Psoas muscle (tissue), 8 donors: Measurements from ENCODE around the gene METTL27. TPM values are rescaled to one million over a fixed set of nuclear protein-coding genes. Genes with fewer than 3 reads are reported as not detected.

ENCODE experiments used
- ATAC-seq, 4 donors: fragments of 200-7000 bp; cut with Tn5 transposase; one replicate each; pipeline ENCODE4 v1.9.1; 2020; ENCODE audit warnings: moderate library complexity in 3 of 4, mild to moderate bottlenecking in 2 of 4
- DNase-seq, 2 donors: peaks; one replicate each; pipeline ENCODE4 v3.0.0-alpha.2; 2020
- H3K27ac ChIP-seq: fragments of 200-600 bp; one replicate; pipeline ENCODE4 v1.8.0; 2022
- H3K27me3 ChIP-seq, 3 donors: fragments of 200-600 bp in 1 of 3; one replicate each; pipeline versions ENCODE4 v1.6.1 to v1.8.0; 2013 to 2022; ENCODE audit warnings: low read length in 2 of 3, mild to moderate bottlenecking in 2 of 3, moderate library complexity in 1 of 3; ENCODE audit not compliant: insufficient read depth in 3 of 3
- H3K36me3 ChIP-seq, 2 donors: fragments of 200-600 bp in 1 of 2; one replicate each; pipeline versions ENCODE4 v1.6.1 to v1.8.0; 2013 to 2022; ENCODE audit warnings: low read depth in 1 of 2, mild to moderate bottlenecking in 1 of 2, moderate library complexity in 1 of 2; ENCODE audit not compliant: insufficient read depth in 1 of 2
- H3K4me1 ChIP-seq: fragments of 200-600 bp; one replicate; pipeline ENCODE4 v1.8.0; 2022
- H3K4me3 ChIP-seq: fragments of 200-600 bp; one replicate; pipeline ENCODE4 v1.8.0; 2022; ENCODE audit warnings: mild to moderate bottlenecking
- H3K9me3 ChIP-seq: fragments of 200-600 bp; one replicate; pipeline ENCODE4 v1.8.0; 2022
- CTCF ChIP-seq: fragments of 200-600 bp; IDR thresholded peaks from one replicate; pipeline ENCODE4 v1.8.0; 2022; ENCODE audit warnings: antibody characterized with exemption
- WGBS, 3 donors: extraction: QIAGEN DNeasy Blood & Tissue Kit; methylation state at CpG; one replicate each; pipeline versions ENCODE4 v1.1.6 to v1.1.7; 2013; 5-methylcytosine and 5-hydroxymethylcytosine counted together
- intact Hi-C, 2 donors: fragments of 100-400 bp; cut with DNase I; formaldehyde crosslinking; loops; one replicate each; pipeline versions ENCODE4 v1.11.0 to v1.14.2; 2022
- polyA plus RNA-seq, 3 donors: library from polyadenylated mRNA; stranded (reverse); fragments of 200-250 nt; gene quantifications; one replicate each; pipeline ENCODE4 v1.2.3, GENCODE V29; 2013
- total RNA-seq, 4 donors: library from RNA; stranded (reverse); fragmentation: NEBNext Ultra II Directional in 2 of 4; extraction: Animal tissue kit (Norgen Biotek cat#: 25700) in 2 of 4; gene quantifications; one replicate each; pipeline versions ENCODE4 v1.2.1 to v1.2.4, GENCODE V29; 2021 to 2023
- donor health status: healthy with polysubstance abuse.
- donor health status: DM: no; HTN: no; CAD: no; lungs with moderate emphysema.
- donor health status: Bipolar disorder and iron deficiency.
- donor health status: healthy.
- donor health status: DM: yes; HTN: yes; CAD: no.
- donor health status: DM: no; HTN: no; CAD: no.
- donor health status: DM: no; HTN: no; CAD: no.
- donor health status: DM: yes; HTN: yes; CAD: no.

The METTL27 gene
- total and polyA plus RNA-seq, 7 donors = 0.09 to 0.84 (median 0.22) TPM; not detected in 1

GRCh38 chr7:73815436-73815835 lies 26.9 kb downstream of the METTL27 start:
- 72 to 76% (median 73%) methylated on average over 8 of the region's 8 CpGs for WGBS, 3 donors
- ATAC-seq = no peak
- Histone ChIP-seq H3K27ac (no peak overlapping the region), H3K9me3 (no peaks in the 10 kb centered on the region), H3K4me1 (no peaks in the 10 kb centered on the region), H3K36me3 (no peaks in the 10 kb centered on the region), H3K4me3 (no peak overlapping the region), H3K27me3 (peaks cover 0 to 4% (median 0%) of the 10 kb centered on the region in 3 donors)
- DNase-seq = no peak
- intact Hi-C loops = no loop called here
- TF ChIP-seq CTCF = no peak

DNA sequence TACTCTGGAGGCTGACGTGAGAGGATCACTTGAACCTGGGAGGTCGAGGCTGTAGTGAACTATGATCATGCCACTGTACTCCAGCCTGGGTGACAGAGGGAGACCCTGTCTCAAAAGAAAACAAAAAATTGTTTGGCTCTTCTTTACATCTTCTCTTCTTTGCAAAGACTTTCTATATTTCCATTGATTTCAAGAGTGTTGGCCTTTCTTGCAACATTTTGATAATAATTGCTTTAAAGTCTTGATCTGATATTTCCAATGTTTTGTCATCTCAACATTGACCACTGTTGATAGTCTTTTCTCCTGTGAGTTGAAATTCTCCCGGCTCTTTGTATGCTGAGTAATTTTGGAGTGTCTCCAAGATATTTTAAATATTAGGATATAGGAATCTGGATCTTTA lies 29.3 kb downstream of the METTL27 start:
- Histone ChIP-seq H3K27me3 (peaks cover 0 to 4% (median 0%) of the 10 kb centered on the region in 3 donors), H3K9me3 (no peaks in the 10 kb centered on the region), H3K4me1 (no peaks in the 10 kb centered on the region), H3K4me3 (no peak overlapping the region), H3K36me3 (no peaks in the 10 kb centered on the region), H3K27ac (no peak overlapping the region)
- ATAC-seq = no peak
- WGBS, 3 donors = 77 to 85% (median 80%) methylated on average over 3 of the region's 3 CpGs
- TF ChIP-seq CTCF = no peak
- DNase-seq = no peak
- intact Hi-C loops = no loop called here

- TF ChIP-seq CTCF = peak; percentile 75
- Histone ChIP-seq H3K27me3 (peaks cover 0 to 4% (median 0%) of the 10 kb centered on the region in 3 donors), H3K9me3 (no peaks in the 10 kb centered on the region), H3K4me3 (no peak overlapping the region), H3K27ac (no peak overlapping the region), H3K36me3 (no peaks in the 10 kb centered on the region), H3K4me1 (no peaks in the 10 kb centered on the region)
- intact Hi-C loops = loop anchor here (1.0 to 2.0 kb wide), 2 partner anchors 43 to 44 kb away; no protein-coding TSS in a partner anchor
- WGBS, 3 donors = 10% methylated on average over 11 of the region's 11 CpGs
- ATAC-seq = peak; percentile 78 to 89 (median 85)
- DNase-seq = peak; percentile 61 to 78
Observed at GRCh38 chr7:73811760-73812168, 30.6 kb downstream of the METTL27 start.

DNA sequence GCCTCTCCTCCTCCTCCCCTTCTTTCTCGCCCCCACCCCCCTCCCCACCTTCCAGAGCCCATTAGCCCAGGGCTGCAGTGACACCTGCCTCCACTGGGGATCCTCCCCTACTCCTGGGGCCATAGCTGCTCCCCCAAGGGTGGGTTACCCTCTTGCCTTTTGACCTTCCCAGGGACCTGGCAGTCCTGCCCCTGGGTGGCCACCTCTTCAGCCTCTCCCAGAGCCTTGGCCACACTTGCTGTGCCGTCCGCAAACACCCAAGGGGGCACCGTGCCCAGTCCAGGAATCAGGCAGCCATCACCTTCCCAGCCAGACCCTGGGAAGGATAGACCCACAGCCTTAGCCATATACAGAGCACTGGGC lies 31.3 kb downstream of the METTL27 start:
- H3K4me1 ChIP-seq = no peaks in the 10 kb centered on the region
- H3K36me3 ChIP-seq = no peaks in the 10 kb centered on the region
- peaks cover 0 to 4% (median 0%) of the 10 kb centered on the region in 3 donors for H3K27me3 ChIP-seq
- H3K4me3 ChIP-seq = no peak overlapping the region
- no peak for ATAC-seq
- 38 to 51% (median 41%) methylated on average over 3 to 4 of the region's 4 CpGs for WGBS, 3 donors
- intact Hi-C loops = loop anchor here (1.0 to 2.0 kb wide), 2 partner anchors 44 kb away; no protein-coding TSS in a partner anchor
- no peak for TF ChIP-seq CTCF
- H3K9me3 ChIP-seq = no peaks in the 10 kb centered on the region
- no peak for DNase-seq
- H3K27ac ChIP-seq = no peak overlapping the region

GRCh38 chr7:73809467-73809951 lies 32.8 kb downstream of the METTL27 start:
- 71 to 74% (median 73%) methylated on average over 21 of the region's 21 CpGs for WGBS, 3 donors
- Histone ChIP-seq H3K4me3 (no peak overlapping the region), H3K4me1 (no peaks in the 10 kb centered on the region), H3K9me3 (no peaks in the 10 kb centered on the region), H3K27me3 (peaks cover 0 to 4% (median 0%) of the 10 kb centered on the region in 3 donors), H3K27ac (no peak overlapping the region), H3K36me3 (no peaks in the 10 kb centered on the region)
- DNase-seq (peak in 1 of 2 donors; percentile 46), ATAC-seq (no peak)
- intact Hi-C loops = no loop called here
- no peak for TF ChIP-seq CTCF
